Kidney epithelial cell (primary cell): ENCODE results near the gene KLF6. TPM values are rescaled to one million over a fixed set of nuclear protein-coding genes. Genes with fewer than 3 reads are reported as not detected.

Experiments used
- DNase-seq: peaks from one replicate; pipeline ENCODE4 v3.0.0-alpha.2; 2010; ENCODE audit warnings: low read depth
- H3K27me3 ChIP-seq: 2 replicates; pipeline ENCODE4 v1.6.0; 2011; ENCODE audit warnings: low read length; ENCODE audit not compliant: control insufficient read depth, insufficient read depth
- H3K36me3 ChIP-seq: 2 replicates; pipeline ENCODE4 v1.5.1; 2011; ENCODE audit warnings: low read length; ENCODE audit not compliant: control insufficient read depth, insufficient read depth
- H3K4me3 ChIP-seq: 2 replicates; pipeline ENCODE4 v1.5.1; 2011; ENCODE audit warnings: low read depth, mild to moderate bottlenecking, control low read depth, low read length
- CTCF ChIP-seq: IDR thresholded peaks from 2 replicates; pipeline ENCODE4 v1.5.1; 2011; ENCODE audit warnings: mild to moderate bottlenecking, moderate library complexity, low read length, control low read depth, inconsistent platforms; ENCODE audit not compliant: insufficient read depth, poor library complexity, severe bottlenecking
- total RNA-seq: library from RNA; depleted of rRNA; stranded (reverse); fragments of >200 nt; gene quantifications from 2 replicates; pipeline ENCODE4 v1.2.3, GENCODE V29; 2015

The KLF6 gene
- total RNA-seq, 1 donor from 2014 or later: 125 TPM

- no peak overlapping the region for H3K4me3 ChIP-seq
- no peak for DNase-seq
- TF ChIP-seq CTCF: no peak
- peaks cover 9% of the 10 kb centered on the region for H3K36me3 ChIP-seq
- H3K27me3 ChIP-seq: no peaks in the 10 kb centered on the region
These were observed 6.9 kb downstream of the KLF6 start for GRCh38 chr10:3777981-3778691.

GRCh38 chr10:3776796-3777571 is 8.0 kb downstream of the KLF6 start:
- DNase-seq: no peak
- Histone ChIP-seq H3K36me3 (peaks cover 9% of the 10 kb centered on the region), H3K4me3 (no peak overlapping the region), H3K27me3 (no peaks in the 10 kb centered on the region)
- no peak for TF ChIP-seq CTCF

GRCh38 chr10:3775696-3776551 is 9.1 kb downstream of the KLF6 start:
- H3K27me3 ChIP-seq: no peaks in the 10 kb centered on the region
- peaks cover 6% of the 10 kb centered on the region for H3K36me3 ChIP-seq
- no peak for TF ChIP-seq CTCF
- DNase-seq: no peak
- no peak overlapping the region for H3K4me3 ChIP-seq

GRCh38 chr10:3774814-3775695 is 10.0 kb downstream of the KLF6 start:
- no peak for TF ChIP-seq CTCF
- H3K4me3 ChIP-seq: no peak overlapping the region
- no peaks in the 10 kb centered on the region for H3K27me3 ChIP-seq
- DNase-seq: no peak
- peaks cover 4% of the 10 kb centered on the region for H3K36me3 ChIP-seq
